ENCODE data around the gene ZNF580. TPM values are rescaled to one million over a fixed set of nuclear protein-coding genes. Genes with fewer than 3 reads are reported as not detected.

ZNF580 gene
- total and polyA plus RNA-seq, 2 of the 13 experiments (the other 11 are each of a cell fraction or from before 2014, with no cell fraction given): 4.4 to 6.0 TPM

DNA sequence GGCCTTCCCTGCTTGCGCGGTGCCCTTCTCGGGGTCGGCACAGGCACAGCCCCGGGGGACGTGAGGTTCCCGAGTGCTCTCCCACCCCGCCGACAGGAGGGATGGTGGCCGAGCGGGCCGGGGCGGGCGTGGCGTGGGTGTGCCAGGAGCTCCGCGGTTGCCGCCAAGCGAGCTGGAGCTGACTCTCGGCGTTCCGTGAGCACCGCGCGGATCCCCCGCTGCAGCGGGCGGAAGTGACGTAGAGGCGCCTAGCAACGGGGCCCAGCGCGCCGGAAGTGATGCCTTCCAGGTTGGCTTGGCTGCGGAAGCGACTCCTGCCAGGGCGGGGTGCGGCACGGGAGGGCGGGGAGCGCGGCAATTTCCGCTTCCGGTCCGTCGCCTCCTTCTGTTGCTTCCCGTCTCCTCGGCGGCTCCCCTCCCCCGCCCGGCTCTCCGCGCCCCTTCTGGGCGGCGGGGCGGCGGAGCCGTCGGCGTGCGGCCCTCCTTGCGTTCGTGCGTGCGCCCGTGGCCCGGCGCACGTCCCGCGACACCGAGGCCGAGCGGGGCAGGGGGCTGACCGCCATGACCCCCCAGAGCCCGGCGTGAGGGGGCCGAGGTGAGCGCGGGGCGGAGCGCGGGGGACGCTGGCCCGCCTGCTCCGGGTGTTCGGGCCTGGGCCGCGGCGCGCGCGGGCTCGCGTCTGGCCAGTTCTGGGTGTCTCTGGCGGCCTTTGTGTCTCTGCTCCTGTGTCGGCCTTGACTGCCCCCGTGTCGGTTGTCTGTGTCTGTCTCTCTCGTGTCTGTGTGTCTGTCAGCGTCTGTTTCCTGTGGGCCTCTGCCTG, 34.2 kb downstream of the ZNF580 start, which contains the start of gene EPN1 (continued):
- TF ChIP-seq, protein P1, sequence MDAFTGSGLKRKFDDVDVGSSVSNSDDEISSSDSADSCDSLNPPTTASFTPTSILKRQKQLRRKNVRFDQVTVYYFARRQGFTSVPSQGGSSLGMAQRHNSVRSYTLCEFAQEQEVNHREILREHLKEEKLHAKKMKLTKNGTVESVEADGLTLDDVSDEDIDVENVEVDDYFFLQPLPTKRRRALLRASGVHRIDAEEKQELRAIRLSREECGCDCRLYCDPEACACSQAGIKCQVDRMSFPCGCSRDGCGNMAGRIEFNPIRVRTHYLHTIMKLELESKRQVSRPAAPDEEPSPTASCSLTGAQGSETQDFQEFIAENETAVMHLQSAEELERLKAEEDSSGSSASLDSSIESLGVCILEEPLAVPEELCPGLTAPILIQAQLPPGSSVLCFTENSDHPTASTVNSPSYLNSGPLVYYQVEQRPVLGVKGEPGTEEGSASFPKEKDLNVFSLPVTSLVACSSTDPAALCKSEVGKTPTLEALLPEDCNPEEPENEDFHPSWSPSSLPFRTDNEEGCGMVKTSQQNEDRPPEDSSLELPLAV (CRISPR knock-in tag; conservative IDR thresholded peaks at IDR 0.05; ENCODE audit: low read depth): no peak
- no peak for TF ChIP-seq ZNF770 (CRISPR knock-in tag; IDR thresholded peaks at IDR 0.05)
- no peak for TF ChIP-seq SMARCE1 (IDR thresholded peaks at IDR 0.05; ENCODE audit: borderline replicate concordance)
- TF ChIP-seq SOX13 (IDR thresholded peaks at IDR 0.05): no peak
- no peak for TF ChIP-seq SOX13 (CRISPR knock-in tag; conservative IDR thresholded peaks at IDR 0.05 in 1 of 2, IDR thresholded peaks at IDR 0.05 in 1 of 2)
- TF ChIP-seq, protein P2, sequence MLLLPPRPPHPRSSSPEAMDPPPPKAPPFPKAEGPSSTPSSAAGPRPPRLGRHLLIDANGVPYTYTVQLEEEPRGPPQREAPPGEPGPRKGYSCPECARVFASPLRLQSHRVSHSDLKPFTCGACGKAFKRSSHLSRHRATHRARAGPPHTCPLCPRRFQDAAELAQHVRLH (CRISPR knock-in tag; IDR thresholded peaks at IDR 0.05; ENCODE audit: borderline replicate concordance, low read depth): peak; percentile 42; the same call in 1 of the 2 replicates
- no peak for TF ChIP-seq ZNF30 (CRISPR knock-in tag; IDR thresholded peaks at IDR 0.05)
- TF ChIP-seq DRAP1 (CRISPR knock-in tag; IDR thresholded peaks at IDR 0.05): no peak
- TF ChIP-seq ISX (CRISPR knock-in tag; conservative IDR thresholded peaks at IDR 0.05): no peak
- no peak for TF ChIP-seq WIZ (CRISPR knock-in tag; IDR thresholded peaks at IDR 0.05)
- peak; percentile 77 for TF ChIP-seq POLR2AphosphoS5 (IDR thresholded peaks at IDR 0.05; ENCODE audit: low read depth, low read length)
- TF ChIP-seq ZFAT (CRISPR knock-in tag; conservative IDR thresholded peaks at IDR 0.05): no peak
- no peak for TF ChIP-seq SP5 (CRISPR knock-in tag; IDR thresholded peaks at IDR 0.05; ENCODE audit: borderline replicate concordance, low read depth)
- TF ChIP-seq, protein P3, sequence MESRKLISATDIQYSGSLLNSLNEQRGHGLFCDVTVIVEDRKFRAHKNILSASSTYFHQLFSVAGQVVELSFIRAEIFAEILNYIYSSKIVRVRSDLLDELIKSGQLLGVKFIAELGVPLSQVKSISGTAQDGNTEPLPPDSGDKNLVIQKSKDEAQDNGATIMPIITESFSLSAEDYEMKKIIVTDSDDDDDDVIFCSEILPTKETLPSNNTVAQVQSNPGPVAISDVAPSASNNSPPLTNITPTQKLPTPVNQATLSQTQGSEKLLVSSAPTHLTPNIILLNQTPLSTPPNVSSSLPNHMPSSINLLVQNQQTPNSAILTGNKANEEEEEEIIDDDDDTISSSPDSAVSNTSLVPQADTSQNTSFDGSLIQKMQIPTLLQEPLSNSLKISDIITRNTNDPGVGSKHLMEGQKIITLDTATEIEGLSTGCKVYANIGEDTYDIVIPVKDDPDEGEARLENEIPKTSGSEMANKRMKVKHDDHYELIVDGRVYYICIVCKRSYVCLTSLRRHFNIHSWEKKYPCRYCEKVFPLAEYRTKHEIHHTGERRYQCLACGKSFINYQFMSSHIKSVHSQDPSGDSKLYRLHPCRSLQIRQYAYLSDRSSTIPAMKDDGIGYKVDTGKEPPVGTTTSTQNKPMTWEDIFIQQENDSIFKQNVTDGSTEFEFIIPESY (CRISPR knock-in tag; IDR thresholded peaks at IDR 0.05): no peak
- TF ChIP-seq ZSCAN22 (CRISPR knock-in tag; IDR thresholded peaks at IDR 0.05): no peak
- no peak for TF ChIP-seq THAP8 (CRISPR knock-in tag; IDR thresholded peaks at IDR 0.05; ENCODE audit: borderline replicate concordance)
- TF ChIP-seq KLF13 (CRISPR knock-in tag; IDR thresholded peaks at IDR 0.05): no peak
- TF ChIP-seq REL (CRISPR knock-in tag; conservative IDR thresholded peaks at IDR 0.05): 0 out of 2 replicates have a peak, but pooled peaks have one; percentile 44
- TF ChIP-seq POLR2A (IDR thresholded peaks at IDR 0.05; ENCODE audit: insufficient read depth in 1 of 2, low read depth in 2 of 2, low read length in 2 of 2): peak in 1 of 2 experiments; percentile 72; a peak in 2 of 4 replicates
- TF ChIP-seq ZBTB37 (CRISPR knock-in tag; IDR thresholded peaks at IDR 0.05): no peak
- TF ChIP-seq ZNF589 (CRISPR knock-in tag; conservative IDR thresholded peaks at IDR 0.05): 0 out of 2 replicates have a peak, but pooled peaks have one; percentile 37
